MG63 (cell line): ENCODE data around the gene P2RY6. TPM values are rescaled to one million over a fixed set of nuclear protein-coding genes. Genes with fewer than 3 reads are reported as not detected.

ENCODE experiments used
- DNase-seq: peaks from one replicate; pipeline ENCODE4 v3.0.0-alpha.2; 2020
- H3K27me3 ChIP-seq: fragments of 250-450 bp; sonication (Bioruptor Pico); 2 replicates; pipeline ENCODE4 v1.5.1; 2020; ENCODE audit warnings: mild to moderate bottlenecking, moderate library complexity
- H3K36me3 ChIP-seq: fragments of 250-450 bp; sonication (Bioruptor Pico); 2 replicates; pipeline ENCODE4 v1.5.1; 2020; ENCODE audit warnings: mild to moderate bottlenecking, moderate library complexity
- H3K4me3 ChIP-seq: fragments of 250-450 bp; sonication (Bioruptor Pico); 2 replicates; pipeline ENCODE4 v1.5.1; 2020; ENCODE audit warnings: mild to moderate bottlenecking, moderate library complexity
- H3K9me3 ChIP-seq: fragments of 250-450 bp; sonication (Bioruptor Pico); 2 replicates; pipeline ENCODE4 v1.5.1; 2020; ENCODE audit warnings: mild to moderate bottlenecking, moderate library complexity
- total RNA-seq: library from RNA; depleted of rRNA; stranded (reverse); fragments of >200 nt; shearing (Covaris generic); gene quantifications from 2 replicates; pipeline ENCODE4 v1.2.3, GENCODE V29; 2014; ENCODE audit warnings: low replicate concordance

The P2RY6 gene
- total RNA-seq, 1 experiment from 2014 or later: 23.4 TPM

DNA sequence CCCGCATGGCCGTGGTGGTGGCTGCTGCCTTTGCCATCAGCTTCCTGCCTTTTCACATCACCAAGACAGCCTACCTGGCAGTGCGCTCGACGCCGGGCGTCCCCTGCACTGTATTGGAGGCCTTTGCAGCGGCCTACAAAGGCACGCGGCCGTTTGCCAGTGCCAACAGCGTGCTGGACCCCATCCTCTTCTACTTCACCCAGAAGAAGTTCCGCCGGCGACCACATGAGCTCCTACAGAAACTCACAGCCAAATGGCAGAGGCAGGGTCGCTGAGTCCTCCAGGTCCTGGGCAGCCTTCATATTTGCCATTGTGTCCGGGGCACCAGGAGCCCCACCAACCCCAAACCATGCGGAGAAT lies 25.1 kb downstream of the P2RY6 start:
- peaks cover 12% of the 10 kb centered on the region for H3K36me3 ChIP-seq
- no peak overlapping the region for H3K4me3 ChIP-seq
- no peak for DNase-seq
- no peaks in the 10 kb centered on the region for H3K27me3 ChIP-seq
- no peaks in the 10 kb centered on the region for H3K9me3 ChIP-seq

DNA sequence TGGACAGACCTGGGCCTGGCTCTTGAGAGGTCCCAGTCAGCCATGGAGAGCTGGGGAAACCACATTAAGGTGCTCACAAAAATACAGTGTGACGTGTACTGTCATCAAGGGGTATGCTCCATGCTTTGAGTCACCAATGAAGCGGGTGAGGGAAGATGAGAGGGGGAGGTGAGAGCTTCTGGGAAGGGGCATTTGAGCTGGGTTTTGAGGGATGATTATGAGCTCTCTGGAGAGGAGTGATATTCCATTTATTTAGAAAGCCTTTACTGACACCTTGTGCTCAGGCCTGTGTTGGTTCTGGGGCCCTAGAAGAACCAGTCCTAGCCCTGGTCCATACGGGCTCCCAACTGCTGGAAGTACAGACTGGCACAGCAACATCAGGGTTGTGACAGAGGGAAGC lies 25.6 kb downstream of the P2RY6 start:
- no peak overlapping the region for H3K4me3 ChIP-seq
- DNase-seq: no peak
- no peaks in the 10 kb centered on the region for H3K27me3 ChIP-seq
- peaks cover 12% of the 10 kb centered on the region for H3K36me3 ChIP-seq
- H3K9me3 ChIP-seq: no peaks in the 10 kb centered on the region

DNA sequence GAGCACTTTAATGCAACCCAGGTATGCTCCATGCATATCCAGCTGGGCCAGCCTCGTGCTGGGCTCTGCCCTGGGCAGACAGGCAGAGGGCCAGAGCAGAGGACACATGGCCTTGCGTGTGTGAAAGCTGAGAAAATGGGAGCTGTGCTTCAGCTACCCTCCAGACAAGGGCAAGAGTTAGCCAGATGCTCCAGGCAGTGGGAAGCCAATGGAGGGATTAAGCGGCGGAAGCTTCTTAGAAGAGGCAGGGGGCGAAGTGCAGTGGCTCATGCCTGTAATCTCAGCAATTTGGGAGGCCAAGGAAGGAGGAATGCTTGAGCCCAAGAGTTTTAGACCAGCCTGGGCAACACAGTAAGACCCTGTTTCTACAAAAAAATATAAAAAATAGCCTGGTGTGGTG lies 26.1 kb downstream of the P2RY6 start:
- no peaks in the 10 kb centered on the region for H3K9me3 ChIP-seq
- H3K27me3 ChIP-seq: no peaks in the 10 kb centered on the region
- no peak for DNase-seq
- H3K36me3 ChIP-seq: peaks cover 12% of the 10 kb centered on the region
- no peak overlapping the region for H3K4me3 ChIP-seq

DNA sequence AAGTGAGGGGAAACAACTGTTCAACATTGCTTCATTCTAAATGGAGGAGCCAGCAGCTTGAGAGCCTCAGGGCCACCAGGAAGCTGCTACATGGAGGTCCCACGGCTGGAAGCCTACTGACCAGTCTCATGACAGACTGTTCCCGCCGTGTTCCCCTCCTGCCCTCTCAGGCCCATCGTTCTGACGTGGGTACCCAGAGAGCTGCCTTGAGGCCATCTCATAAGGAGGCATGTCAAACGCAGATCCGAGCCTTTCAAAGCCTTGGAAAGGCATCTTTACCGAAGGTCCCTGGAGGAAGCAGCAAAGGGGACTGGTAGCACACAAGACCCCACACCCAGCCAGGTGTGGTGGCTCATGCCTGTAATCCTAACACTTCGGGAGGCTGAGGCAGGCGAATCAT lies 27.6 kb downstream of the P2RY6 start:
- Histone ChIP-seq H3K9me3 (no peaks in the 10 kb centered on the region), H3K4me3 (no peak overlapping the region), H3K36me3 (peaks cover 12% of the 10 kb centered on the region), H3K27me3 (no peaks in the 10 kb centered on the region)
- no peak for DNase-seq

DNA sequence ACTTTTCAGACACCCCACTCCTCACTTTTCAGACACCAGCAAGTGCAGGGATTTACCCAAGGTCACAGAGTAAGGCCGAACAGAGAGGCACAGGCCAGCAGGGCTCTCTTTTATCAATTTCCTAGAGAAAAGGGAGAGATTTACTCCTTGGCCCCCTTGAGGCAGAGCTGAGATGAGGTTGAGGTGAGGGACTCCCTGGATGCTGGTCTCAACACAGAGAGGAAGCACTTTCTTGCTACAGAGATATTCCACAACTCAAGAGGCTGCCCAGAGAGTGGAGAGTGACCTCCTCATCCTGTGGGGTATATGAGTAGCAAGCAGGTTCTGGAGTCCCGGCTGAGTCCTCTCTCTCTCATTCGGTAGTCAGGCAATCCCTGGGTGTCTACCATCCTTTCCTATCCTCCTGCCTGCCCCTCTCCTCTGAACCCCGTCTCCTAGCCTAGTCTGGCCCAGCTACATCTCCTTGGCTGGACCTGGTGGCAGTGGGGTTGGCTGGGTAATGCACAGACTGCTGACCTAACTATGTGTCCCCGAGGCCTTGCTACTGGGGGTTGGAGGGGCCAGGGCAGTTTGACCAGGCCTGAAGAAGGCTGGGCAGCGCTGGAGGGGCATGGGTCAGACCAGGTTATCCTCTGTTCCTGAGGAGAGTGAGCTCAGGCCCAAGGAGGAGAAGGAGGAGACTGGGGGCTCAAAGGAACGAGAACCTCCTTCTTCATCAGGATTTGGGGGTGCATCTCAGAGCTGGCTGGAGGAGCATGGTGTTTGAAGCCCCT lies 34.1 kb downstream of the P2RY6 start:
- Histone ChIP-seq H3K27me3 (no peaks in the 10 kb centered on the region), H3K4me3 (no peak overlapping the region), H3K36me3 (peaks cover 16% of the 10 kb centered on the region), H3K9me3 (no peaks in the 10 kb centered on the region)
- DNase-seq: no peak

DNA sequence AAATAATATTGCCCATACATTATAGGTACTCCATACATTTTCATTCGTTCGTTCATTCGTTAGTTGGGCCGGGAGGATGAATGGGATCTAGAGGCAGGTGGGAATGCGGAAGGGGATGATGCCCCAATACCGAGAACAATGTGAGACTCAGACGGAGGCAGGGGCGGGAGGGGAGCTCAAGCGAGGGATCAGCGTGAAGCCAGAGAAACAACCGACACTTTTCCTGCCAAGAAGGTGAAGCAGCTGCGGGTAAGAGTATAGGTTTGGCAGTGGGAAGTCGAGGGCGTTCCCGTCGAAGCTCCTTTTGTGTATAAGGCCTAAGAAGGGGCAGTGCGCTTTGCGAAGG lies 34.8 kb downstream of the P2RY6 start:
- H3K9me3 ChIP-seq: no peaks in the 10 kb centered on the region
- peaks cover 23% of the 10 kb centered on the region for H3K36me3 ChIP-seq
- H3K27me3 ChIP-seq: no peaks in the 10 kb centered on the region
- H3K4me3 ChIP-seq: peak overlapping the region; percentile 92
- no peak for DNase-seq

DNA sequence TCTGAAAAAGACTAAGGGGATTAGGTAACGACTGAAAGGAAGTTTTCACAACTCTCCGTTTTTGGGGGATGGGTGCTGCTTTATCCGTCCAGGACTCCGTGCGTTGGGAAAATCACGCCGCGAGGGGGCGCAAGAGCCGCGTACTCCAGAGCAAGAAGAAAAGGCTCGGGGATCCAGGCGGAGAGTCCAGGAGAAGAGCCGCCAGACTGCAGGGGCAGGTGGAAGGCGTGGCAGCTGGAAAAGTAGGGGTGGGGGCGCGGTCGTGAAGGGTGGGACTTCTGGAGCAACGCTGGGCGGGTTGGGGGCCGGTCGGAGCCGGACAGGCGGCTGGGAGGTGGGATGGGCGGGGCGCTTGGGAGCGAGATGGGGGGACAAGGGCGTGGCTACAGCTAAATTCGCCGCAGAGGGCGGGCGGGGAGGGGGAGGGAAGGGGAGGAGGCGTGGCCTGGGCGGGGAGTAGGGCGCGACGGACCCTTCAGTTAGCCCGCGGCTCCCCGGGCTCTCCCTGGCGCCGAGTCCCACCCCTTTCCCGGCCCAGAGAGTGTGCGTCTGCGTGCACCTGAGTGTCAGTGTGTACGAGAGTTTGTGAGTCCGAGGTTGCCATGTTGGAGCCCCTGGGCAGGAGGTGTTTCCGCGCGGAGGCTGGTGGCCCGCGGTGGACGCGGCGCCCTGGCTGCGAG lies 35.3 kb downstream of the P2RY6 start:
- Histone ChIP-seq H3K4me3 (peak overlapping the region; percentile 92), H3K27me3 (no peaks in the 10 kb centered on the region), H3K9me3 (no peaks in the 10 kb centered on the region), H3K36me3 (peaks cover 25% of the 10 kb centered on the region)
- peak; percentile 98 for DNase-seq

DNA sequence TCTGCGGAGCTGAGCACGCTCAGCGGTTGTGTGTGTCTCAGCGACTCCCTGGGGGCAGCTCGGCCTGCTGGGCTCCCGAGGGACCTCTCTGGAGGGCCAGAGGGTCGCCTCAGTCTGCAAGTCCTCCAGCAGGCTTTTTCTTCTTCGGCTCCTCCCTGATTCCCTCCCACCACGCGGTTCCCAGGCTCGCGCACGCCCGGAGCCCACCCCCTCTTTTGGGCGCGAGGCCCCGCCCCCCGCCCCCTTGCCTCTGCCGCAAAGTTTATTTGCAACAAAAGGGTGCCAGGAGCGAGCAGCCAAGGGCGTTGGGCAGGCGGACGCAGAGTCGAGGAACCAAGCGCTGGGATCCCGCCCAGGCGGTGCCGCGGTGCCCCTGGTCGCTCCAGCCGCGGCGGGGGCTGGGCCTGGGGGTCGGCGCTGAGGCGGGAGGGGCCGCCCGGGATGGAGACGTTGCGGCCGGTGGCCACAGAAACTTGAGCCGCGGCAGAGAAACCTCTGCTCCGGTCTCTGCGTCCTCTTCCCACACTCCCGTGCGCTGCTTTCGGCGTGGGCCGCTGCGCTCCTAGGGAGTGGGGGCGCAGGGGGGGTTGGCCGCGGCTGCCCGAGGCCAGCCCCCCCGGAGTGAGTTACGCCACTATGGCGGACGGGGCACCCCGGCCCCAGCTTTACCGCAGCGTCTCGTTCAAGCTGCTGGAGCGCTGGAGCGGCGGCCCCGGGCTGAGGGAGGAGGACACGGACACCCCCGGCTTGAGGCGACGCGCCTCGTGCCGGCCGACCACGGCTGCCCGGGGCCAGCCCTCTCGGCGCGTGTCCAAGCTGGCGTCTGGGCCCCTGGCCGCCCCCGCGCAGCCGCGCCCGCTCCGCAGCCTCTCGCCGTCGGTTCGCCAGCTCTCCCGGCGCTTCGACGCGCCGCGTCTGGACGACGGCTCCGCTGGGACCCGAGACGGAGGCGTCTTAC lies 36.1 kb downstream of the P2RY6 start, which contains the start of gene ARHGEF17:
Gene ARHGEF17, plus strand, starts transcription at position 274 of the 958 bp plus-strand sequence. Its CDS starts 363 bp downstream, at position 637.
- Histone ChIP-seq H3K36me3 (peaks cover 26% of the 10 kb centered on the region), H3K27me3 (no peaks in the 10 kb centered on the region), H3K4me3 (peak within 1 kb of the TSS; percentile 92), H3K9me3 (no peaks in the 10 kb centered on the region)
- peak; percentile 88 for DNase-seq

DNA sequence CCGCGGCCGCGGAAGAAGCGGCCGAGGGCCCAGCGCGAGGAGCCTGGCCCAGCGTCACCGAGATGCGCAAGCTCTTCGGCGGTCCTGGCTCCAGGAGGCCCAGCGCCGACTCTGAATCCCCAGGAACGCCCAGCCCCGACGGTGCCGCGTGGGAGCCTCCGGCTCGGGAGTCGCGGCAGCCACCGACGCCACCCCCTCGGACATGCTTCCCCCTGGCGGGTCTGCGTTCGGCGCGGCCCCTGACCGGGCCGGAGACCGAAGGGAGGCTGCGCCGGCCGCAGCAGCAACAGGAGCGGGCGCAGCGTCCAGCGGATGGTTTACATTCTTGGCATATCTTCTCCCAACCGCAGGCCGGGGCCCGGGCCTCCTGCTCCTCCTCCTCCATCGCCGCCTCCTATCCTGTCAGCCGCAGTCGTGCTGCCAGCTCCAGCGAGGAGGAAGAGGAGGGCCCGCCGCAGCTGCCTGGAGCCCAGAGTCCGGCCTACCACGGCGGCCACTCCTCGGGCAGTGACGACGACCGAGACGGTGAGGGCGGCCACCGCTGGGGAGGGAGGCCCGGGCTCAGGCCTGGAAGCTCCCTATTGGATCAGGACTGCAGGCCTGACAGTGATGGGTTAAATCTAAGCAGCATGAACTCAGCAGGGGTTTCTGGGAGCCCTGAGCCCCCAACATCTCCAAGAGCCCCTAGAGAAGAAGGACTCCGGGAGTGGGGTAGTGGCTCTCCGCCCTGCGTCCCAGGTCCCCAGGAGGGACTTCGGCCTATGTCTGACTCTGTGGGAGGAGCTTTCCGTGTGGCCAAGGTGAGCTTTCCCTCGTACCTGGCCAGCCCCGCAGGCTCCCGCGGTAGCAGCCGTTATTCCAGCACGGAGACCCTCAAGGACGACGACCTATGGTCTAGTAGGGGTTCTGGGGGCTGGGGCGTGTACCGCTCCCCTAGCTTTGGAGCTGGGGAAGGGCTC lies 37.1 kb downstream of the P2RY6 start:
- no peaks in the 10 kb centered on the region for H3K27me3 ChIP-seq
- H3K36me3 ChIP-seq: peaks cover 34% of the 10 kb centered on the region
- H3K9me3 ChIP-seq: no peaks in the 10 kb centered on the region
- peak; percentile 97 for DNase-seq
- peak overlapping the region; percentile 92 for H3K4me3 ChIP-seq

DNA sequence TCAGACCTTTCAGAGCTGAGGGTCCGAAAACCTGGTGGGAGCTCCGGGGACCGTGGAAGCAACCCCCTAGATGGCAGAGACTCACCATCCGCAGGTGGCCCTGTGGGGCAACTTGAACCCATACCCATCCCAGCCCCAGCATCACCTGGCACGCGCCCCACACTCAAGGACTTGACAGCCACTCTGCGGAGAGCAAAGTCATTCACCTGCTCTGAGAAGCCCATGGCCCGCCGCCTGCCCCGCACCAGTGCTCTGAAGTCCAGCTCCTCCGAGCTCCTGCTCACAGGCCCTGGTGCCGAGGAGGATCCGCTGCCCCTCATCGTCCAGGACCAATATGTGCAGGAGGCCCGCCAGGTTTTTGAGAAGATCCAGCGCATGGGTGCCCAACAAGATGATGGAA lies 37.9 kb downstream of the P2RY6 start:
- Histone ChIP-seq H3K36me3 (peaks cover 41% of the 10 kb centered on the region), H3K27me3 (no peaks in the 10 kb centered on the region), H3K4me3 (peak overlapping the region; percentile 92), H3K9me3 (no peaks in the 10 kb centered on the region)
- DNase-seq: no peak

DNA sequence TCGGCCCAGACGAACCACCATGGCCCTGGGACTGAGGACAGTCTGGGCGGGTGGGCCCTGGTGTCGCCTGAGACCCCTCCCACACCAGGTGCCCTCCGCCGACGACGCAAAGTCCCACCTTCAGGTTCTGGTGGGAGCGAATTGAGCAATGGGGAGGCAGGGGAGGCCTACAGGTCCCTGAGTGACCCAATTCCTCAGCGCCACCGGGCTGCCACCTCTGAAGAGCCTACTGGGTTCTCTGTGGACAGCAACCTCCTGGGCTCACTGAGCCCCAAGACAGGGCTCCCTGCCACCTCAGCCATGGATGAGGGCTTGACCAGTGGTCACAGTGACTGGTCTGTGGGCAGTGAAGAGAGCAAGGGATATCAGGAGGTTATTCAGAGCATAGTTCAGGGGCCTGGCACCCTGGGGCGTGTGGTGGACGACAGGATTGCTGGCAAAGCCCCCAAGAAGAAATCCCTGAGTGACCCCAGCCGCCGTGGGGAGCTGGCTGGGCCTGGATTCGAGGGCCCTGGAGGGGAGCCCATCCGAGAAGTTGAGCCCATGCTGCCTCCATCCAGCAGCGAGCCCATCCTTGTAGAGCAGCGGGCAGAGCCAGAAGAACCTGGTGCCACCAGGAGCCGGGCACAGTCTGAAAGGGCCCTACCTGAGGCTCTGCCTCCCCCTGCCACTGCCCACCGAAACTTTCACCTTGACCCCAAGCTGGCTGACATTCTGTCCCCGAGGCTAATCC lies 38.7 kb downstream of the P2RY6 start:
- H3K9me3 ChIP-seq: no peaks in the 10 kb centered on the region
- H3K36me3 ChIP-seq: peaks cover 44% of the 10 kb centered on the region
- DNase-seq: no peak
- peak overlapping the region; percentile 19; the same call in 1 of the 2 replicates for H3K4me3 ChIP-seq
- no peaks in the 10 kb centered on the region for H3K27me3 ChIP-seq

DNA sequence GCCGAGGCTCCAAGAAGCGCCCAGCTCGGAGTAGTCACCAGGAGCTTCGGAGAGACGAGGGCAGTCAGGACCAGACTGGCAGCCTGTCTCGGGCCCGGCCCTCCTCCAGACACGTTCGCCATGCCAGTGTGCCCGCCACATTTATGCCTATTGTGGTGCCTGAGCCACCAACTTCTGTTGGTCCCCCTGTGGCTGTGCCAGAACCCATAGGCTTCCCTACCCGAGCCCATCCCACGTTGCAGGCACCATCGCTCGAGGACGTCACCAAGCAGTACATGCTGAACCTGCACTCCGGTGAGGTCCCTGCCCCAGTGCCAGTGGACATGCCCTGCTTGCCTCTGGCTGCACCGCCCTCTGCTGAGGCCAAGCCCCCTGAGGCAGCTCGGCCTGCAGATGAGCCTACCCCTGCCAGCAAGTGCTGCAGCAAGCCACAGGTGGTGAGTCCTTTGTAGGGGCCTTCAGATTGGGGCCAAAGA lies 39.3 kb downstream of the P2RY6 start:
- DNase-seq: no peak
- no peaks in the 10 kb centered on the region for H3K9me3 ChIP-seq
- H3K4me3 ChIP-seq: peak overlapping the region; percentile 19
- no peaks in the 10 kb centered on the region for H3K27me3 ChIP-seq
- H3K36me3 ChIP-seq: peaks cover 44% of the 10 kb centered on the region

DNA sequence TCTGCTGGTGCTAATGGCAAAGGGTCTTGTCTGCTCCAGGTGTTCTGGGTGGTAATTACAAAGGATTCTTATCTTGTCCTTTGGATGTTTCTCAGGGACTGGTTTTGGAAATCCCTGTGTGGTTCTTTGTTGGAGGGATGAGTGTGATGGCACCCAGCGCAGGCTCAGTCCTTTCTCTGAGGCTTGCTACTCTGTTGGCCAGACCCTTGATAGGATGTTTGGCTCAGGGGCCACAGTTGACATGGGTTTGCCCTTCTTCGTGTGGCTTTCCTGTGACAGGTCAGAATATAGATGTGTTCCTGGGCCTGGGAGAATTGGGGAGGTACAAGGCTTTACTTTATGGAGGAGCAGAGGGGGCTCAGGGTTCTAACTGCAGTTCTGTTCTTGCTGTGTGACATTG lies 39.9 kb downstream of the P2RY6 start:
- H3K27me3 ChIP-seq: no peaks in the 10 kb centered on the region
- H3K4me3 ChIP-seq: peak overlapping the region; percentile 19
- H3K36me3 ChIP-seq: peaks cover 44% of the 10 kb centered on the region
- no peaks in the 10 kb centered on the region for H3K9me3 ChIP-seq
- no peak for DNase-seq

DNA sequence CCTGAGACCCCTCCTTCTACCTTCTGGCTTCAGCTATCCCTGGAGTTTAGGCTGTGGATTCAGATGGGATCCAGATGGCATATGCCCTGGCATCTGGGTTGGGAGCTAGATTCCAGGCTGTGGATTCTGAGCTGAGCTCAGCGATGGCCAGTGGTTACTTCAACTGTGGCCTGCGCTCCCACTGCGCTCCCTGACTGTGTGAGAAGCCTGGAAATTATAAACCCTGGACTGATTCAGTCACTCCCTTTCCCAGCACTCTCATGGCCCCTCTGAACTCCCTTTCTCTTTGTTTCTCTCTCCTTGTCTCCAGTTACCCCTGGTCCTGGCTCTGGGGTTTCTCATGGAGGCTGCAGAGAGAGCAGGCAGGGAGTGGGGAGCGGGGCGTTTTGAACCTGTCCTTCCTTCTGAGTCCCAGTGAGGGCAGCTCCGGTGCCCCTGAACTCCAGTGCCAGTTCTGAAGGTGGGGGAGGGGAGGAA lies 40.8 kb downstream of the P2RY6 start:
- peak overlapping the region; percentile 19; the same call in 1 of the 2 replicates for H3K4me3 ChIP-seq

DNA sequence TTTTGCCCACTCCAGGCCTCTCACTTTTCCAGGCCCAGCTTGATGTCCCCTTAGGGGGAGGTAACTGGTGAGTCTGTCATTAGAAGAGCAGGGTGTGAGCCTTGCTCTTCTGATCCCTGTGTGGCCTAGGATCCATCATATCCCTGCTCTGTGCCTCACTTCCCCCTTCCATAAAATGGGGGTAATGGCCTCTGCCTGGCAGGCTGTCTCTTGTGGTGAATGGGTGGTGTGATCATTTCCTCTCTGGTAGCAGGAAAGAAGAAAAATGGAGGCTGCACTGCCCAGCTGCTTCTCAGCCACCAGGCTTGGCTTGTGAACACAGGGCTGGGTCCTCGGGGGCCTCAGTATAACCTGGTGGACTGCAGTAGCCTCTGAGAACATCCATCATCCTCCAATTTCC lies 41.5 kb downstream of the P2RY6 start:
- Histone ChIP-seq H3K36me3 (peaks cover 44% of the 10 kb centered on the region), H3K4me3 (no peak overlapping the region), H3K9me3 (no peaks in the 10 kb centered on the region), H3K27me3 (no peaks in the 10 kb centered on the region)
- DNase-seq: no peak

More for the DNA sequence above, 40.8 kb downstream of the P2RY6 start:
- no peak for DNase-seq
- Histone ChIP-seq H3K27me3 (no peaks in the 10 kb centered on the region), H3K36me3 (peaks cover 44% of the 10 kb centered on the region), H3K9me3 (no peaks in the 10 kb centered on the region)
